Measurements from ENCODE around the gene FKBP8. TPM values are rescaled to one million over a fixed set of nuclear protein-coding genes. Genes with fewer than 3 reads are reported as not detected.
"Not testable (repeated sequence)": the region's sequence is repeated elsewhere in the genome, so short reads cannot be mapped to it uniquely, and the experiment has no call there.

FKBP8 gene
- total RNA-seq, 1 donor: 246 TPM

- peak overlapping the region; percentile 78 for H3K4me3 ChIP-seq (ENCODE audit: low read depth, low read length)
- TF ChIP-seq, protein P1, sequence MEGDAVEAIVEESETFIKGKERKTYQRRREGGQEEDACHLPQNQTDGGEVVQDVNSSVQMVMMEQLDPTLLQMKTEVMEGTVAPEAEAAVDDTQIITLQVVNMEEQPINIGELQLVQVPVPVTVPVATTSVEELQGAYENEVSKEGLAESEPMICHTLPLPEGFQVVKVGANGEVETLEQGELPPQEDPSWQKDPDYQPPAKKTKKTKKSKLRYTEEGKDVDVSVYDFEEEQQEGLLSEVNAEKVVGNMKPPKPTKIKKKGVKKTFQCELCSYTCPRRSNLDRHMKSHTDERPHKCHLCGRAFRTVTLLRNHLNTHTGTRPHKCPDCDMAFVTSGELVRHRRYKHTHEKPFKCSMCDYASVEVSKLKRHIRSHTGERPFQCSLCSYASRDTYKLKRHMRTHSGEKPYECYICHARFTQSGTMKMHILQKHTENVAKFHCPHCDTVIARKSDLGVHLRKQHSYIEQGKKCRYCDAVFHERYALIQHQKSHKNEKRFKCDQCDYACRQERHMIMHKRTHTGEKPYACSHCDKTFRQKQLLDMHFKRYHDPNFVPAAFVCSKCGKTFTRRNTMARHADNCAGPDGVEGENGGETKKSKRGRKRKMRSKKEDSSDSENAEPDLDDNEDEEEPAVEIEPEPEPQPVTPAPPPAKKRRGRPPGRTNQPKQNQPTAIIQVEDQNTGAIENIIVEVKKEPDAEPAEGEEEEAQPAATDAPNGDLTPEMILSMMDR (IDR thresholded peaks at IDR 0.05; ENCODE audit: insufficient read depth, low read length): no peak
- no peak for DNase-seq (ENCODE audit: low read depth)
Measured at GRCh38 chr19:18541992-18542940, 1.1 kb downstream of the FKBP8 start.

- no peak for DNase-seq (ENCODE audit: low read depth)
- TF ChIP-seq, protein P1 (IDR thresholded peaks at IDR 0.05; ENCODE audit: insufficient read depth, low read length): no peak
- H3K4me3 ChIP-seq (ENCODE audit: low read depth, low read length): peak overlapping the region; percentile 10
Measured at GRCh38 chr19:18541258-18541991, 1.9 kb downstream of the FKBP8 start.

DNA sequence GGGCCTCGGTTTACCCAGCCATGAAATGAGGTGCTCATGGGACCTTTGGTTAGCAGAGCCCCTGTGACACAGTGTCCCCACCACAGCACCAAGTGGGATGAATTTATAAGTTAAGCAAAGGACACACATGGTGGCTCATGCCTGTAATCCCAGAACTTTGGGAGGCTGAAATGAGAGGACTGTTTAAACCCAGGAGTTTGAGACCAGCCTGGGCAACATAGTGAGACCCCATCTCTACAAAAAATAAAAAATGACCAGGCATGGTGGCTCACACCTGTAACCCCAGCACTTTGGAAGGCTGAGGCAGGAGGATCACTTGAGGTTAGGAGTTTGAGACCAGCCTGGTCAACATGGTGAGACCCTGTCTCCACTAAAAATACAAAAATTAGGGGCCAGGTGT, 3.2 kb downstream of the FKBP8 start:
- not testable (repeated sequence) for H3K4me3 ChIP-seq (ENCODE audit: low read depth, low read length); DNase-seq (ENCODE audit: low read depth)

- H3K4me3 ChIP-seq (ENCODE audit: low read depth, low read length): no peak overlapping the region
- no peak for DNase-seq (ENCODE audit: low read depth)
- TF ChIP-seq, protein P1 (IDR thresholded peaks at IDR 0.05; ENCODE audit: insufficient read depth, low read length): no peak
Measured at GRCh38 chr19:18539372-18539771, 4.0 kb downstream of the FKBP8 start.

DNA sequence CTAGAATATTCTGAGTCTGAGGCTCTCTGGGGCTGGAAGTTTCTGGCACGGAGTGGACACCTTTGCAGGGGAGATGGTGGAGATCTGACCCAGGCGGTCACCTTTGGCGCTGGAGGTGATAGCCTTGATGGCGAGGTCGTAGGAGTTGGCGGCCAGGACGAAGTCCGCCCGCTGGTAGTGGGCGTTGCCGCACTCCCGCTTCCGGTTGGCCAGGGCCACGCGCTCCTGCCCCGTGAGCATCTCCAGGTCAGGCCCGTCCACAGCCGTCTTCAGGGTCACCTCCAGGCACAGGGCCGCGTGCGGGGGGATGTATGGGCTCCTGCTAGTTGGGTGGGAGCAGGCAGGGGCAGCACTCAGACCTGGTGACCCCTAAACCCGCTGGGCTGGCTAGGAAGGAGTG, 5.3 kb downstream of the FKBP8 start:
- no peak overlapping the region for H3K4me3 ChIP-seq (ENCODE audit: low read depth, low read length)
- TF ChIP-seq, protein P1 (IDR thresholded peaks at IDR 0.05; ENCODE audit: insufficient read depth, low read length): no peak
- no peak for DNase-seq (ENCODE audit: low read depth)

DNA sequence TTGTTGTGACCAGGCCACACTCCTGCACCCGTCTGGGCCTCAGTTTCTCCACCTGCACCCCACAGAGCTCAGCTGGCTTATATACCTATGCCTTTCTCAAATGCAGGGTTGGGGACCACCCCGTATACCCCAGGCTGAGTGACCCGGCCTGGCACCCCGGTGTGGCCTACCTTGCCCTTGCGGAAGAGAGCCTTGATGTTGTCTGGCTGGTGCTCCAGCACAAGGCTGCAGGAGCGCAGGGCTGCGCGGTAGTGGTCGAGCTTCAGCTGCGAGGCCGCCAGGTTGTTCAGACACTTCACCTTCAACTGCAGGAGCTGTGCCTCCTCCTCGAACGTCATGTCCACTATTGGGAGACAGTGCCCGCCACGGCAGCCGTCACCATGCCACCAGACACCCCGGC, 5.9 kb downstream of the FKBP8 start:
- no peak for DNase-seq (ENCODE audit: low read depth)
- TF ChIP-seq, protein P1 (IDR thresholded peaks at IDR 0.05; ENCODE audit: insufficient read depth, low read length): no peak
- no peak overlapping the region for H3K4me3 ChIP-seq (ENCODE audit: low read depth, low read length)

- TF ChIP-seq, protein P1 (IDR thresholded peaks at IDR 0.05; ENCODE audit: insufficient read depth, low read length): no peak
- no peak overlapping the region for H3K4me3 ChIP-seq (ENCODE audit: low read depth, low read length)
- no peak for DNase-seq (ENCODE audit: low read depth)
Measured at GRCh38 chr19:18536475-18536874, 6.9 kb downstream of the FKBP8 start.
